ENCODE measurements around the gene NT5M.
"Not testable (repeated sequence)": the region's sequence is repeated elsewhere in the genome, so short reads cannot be mapped to it uniquely, and the experiment has no call there.

Gene NT5M

GRCh38 chr17:17303010-17303846 is at the start of gene NT5M:
NT5M (plus strand) TSS chr17:17303373; CDS start chr17:17303551, 178 bp downstream.
- peak within 1 kb of the TSS; percentile 56 for H3K4me3 ChIP-seq (ENCODE audit: low read length)
- TF ChIP-seq ZNF274 (IDR thresholded peaks at IDR 0.05; ENCODE audit: low read depth, low read length) = no peak

- no peak for TF ChIP-seq ZNF274 (IDR thresholded peaks at IDR 0.05; ENCODE audit: low read depth, low read length)
- H3K4me3 ChIP-seq (ENCODE audit: low read length) = no peak overlapping the region
These were observed 49.8 kb upstream of the NT5M start for GRCh38 chr17:17253406-17253805.

DNA sequence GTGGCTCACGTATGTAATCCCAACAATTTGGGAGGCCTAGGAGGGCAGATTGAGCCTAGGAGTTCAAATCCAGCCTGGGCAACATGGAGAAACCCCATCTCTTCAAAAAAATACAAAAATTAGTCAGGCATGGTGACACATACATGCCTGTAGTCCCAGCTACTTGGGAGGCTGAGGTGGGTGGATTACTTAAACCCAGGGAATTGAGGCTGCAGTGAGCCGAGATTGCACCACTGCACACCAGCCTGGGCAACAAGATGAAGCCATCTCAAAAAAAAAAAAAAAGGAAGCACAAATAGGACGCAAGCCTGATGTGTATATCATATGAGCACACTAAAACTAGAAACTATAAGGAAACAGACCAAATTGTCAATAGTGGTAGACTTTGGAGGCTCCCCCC is 49.1 kb upstream of the NT5M start:
- no peak overlapping the region for H3K4me3 ChIP-seq (ENCODE audit: low read length)
- no peak for TF ChIP-seq ZNF274 (IDR thresholded peaks at IDR 0.05; ENCODE audit: low read depth, low read length)

DNA sequence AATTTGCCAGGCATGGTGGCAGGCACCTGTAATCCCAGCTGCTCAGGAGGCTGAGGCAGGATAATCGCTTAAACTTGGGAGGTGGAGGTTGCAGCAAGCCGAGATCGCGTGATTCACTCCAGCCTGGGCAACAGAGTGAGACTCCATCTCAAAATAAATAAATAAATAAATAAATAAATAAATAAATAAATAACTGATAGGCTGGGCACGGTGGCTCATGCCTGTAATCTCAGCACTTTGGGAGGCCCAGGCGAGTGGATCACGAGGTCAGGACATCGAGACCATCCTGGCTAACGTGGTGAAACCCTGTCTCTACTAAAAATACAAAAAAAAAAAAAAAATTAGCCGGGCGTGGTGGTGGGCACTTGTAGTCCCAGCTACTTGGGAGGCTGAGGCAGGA is 47.5 kb upstream of the NT5M start:
- not testable (repeated sequence) for H3K4me3 ChIP-seq (ENCODE audit: low read length)

DNA sequence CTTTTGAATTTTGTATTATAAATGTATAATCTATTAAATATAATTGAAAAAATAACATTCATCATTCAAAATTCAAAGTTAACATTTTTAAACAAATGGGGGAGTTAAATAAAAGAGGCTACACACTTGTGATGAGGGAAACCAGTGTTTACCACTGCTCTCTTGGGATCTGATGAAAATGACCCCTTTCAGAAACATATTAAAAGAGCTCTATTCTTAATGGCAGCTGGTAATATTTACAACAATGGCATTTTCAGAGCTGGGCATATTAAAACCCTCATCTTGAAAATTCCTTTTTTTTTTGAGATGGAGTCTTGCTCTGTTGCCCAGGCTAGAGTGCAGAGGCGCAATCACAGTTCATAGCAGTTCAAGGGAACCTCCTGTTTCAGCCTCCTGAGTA is 46.9 kb upstream of the NT5M start:
- no peak for TF ChIP-seq ZNF274 (IDR thresholded peaks at IDR 0.05; ENCODE audit: low read depth, low read length)
- no peak overlapping the region for H3K4me3 ChIP-seq (ENCODE audit: low read length)

DNA sequence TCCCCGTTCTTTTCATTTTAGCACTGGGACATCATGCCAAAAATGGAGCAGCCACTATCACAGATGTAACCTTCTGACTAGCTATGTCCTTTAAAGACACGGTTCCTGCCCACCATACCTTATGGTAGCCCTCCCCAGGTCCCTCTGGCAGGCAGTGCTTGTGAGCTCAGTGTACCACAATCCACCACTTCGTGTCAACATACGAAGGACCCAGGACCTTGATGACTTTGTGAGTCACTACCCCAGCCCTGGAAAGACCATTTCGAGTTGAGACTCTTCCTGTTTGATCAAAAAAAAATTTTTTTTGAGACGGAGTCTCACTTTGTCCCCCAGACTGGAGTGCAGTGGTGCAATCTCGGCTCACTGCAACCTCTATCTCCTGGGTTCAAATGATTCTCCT is 45.2 kb upstream of the NT5M start:
- no peak overlapping the region for H3K4me3 ChIP-seq (ENCODE audit: low read length)
- no peak for TF ChIP-seq ZNF274 (IDR thresholded peaks at IDR 0.05; ENCODE audit: low read depth, low read length)

DNA sequence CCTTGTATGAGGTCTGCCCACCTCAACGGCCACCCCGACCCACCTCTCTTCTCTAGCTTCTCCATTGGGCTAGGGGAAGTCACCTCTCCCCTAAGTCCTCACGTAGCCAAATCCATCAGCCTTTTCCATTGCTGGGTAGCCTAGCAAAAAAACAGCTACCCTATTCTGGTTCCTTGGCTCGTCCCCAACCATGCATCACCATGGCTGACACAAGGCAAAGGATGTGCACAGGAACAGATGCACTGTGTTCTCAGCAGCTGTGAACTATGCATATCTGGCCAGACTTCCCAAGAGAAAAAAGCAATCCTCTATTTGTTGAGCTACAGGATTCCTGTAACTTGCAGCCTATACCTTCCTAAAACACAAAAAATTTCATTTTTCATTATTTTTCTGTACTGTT is 44.2 kb upstream of the NT5M start:
- TF ChIP-seq ZNF274 (IDR thresholded peaks at IDR 0.05; ENCODE audit: low read depth, low read length) = no peak
- H3K4me3 ChIP-seq (ENCODE audit: low read length) = no peak overlapping the region

DNA sequence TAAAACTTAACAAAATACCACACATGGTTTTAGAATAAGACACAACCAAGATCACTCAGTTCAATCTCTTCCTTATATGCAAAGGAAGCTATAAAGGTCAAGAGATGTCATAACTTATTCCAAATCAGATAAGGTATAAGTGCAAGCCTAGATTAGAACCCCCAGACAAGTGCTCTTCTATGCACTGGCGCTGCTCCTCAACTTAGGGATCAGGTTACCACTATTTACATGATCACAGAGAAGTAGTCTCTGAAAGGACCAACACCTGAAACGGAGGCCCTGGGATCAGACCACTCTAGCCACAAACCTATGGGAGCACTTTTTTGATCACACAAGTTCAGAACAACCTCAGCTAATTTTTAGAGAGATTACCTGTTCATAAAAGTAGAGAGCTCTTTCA is 38.7 kb upstream of the NT5M start:
- TF ChIP-seq ZNF274 (IDR thresholded peaks at IDR 0.05; ENCODE audit: low read depth, low read length) = no peak
- H3K4me3 ChIP-seq (ENCODE audit: low read length) = no peak overlapping the region

DNA sequence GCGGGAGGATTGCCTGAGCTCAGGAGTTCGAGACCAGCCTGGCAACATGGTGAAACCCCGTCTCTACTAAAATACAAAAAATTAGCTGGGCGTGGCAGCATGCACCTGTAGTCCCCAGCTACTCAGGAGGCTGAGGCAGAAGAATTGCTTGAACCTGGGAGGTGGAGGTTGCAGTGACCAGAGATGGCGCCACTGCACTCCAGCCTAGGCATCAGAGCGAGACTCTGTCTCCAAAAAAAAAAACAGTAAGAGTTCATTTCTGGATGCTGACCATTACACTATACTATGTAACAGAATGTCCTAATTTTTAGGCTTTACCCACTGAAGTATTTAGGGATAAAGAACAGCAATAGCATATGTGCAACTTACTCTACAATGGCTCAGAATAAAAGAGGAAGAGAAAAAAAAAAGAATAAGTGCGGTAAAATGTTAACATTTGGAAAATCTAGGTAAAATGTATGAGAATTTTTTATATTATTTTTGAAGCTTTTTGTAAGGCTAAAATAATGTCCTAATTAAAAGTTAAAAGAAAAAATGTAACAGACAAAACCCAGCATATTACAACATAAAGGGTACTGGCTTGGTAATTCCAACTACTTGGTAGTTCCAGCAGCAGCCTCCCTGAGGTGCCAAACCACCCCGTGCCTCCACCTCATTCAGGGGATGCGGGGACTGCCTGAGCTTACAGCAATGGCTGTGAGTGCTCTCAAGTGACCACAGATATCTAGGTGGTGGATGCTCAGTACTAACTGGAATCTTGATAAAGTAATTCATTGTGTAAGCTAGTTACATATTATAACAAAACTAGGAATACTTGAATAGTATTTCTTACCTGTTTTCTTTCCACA is 33.0 kb upstream of the NT5M start:
- no peak overlapping the region for H3K4me3 ChIP-seq (ENCODE audit: low read length)
- no peak for TF ChIP-seq ZNF274 (IDR thresholded peaks at IDR 0.05; ENCODE audit: low read depth, low read length)

- no peak overlapping the region for H3K4me3 ChIP-seq (ENCODE audit: low read length)
- no peak for TF ChIP-seq ZNF274 (IDR thresholded peaks at IDR 0.05; ENCODE audit: low read depth, low read length)
These were observed 27.2 kb upstream of the NT5M start for GRCh38 chr17:17275971-17276370.

GRCh38 chr17:17277431-17277830 is 25.7 kb upstream of the NT5M start:
- H3K4me3 ChIP-seq (ENCODE audit: low read length) = not testable (repeated sequence)

- peak overlapping the region; percentile 76; the same call in 1 of the 2 replicates for H3K4me3 ChIP-seq (ENCODE audit: low read length)
- TF ChIP-seq ZNF274 (IDR thresholded peaks at IDR 0.05; ENCODE audit: low read depth, low read length) = no peak
These were observed 23.9 kb upstream of the NT5M start for GRCh38 chr17:17279316-17279715.

DNA sequence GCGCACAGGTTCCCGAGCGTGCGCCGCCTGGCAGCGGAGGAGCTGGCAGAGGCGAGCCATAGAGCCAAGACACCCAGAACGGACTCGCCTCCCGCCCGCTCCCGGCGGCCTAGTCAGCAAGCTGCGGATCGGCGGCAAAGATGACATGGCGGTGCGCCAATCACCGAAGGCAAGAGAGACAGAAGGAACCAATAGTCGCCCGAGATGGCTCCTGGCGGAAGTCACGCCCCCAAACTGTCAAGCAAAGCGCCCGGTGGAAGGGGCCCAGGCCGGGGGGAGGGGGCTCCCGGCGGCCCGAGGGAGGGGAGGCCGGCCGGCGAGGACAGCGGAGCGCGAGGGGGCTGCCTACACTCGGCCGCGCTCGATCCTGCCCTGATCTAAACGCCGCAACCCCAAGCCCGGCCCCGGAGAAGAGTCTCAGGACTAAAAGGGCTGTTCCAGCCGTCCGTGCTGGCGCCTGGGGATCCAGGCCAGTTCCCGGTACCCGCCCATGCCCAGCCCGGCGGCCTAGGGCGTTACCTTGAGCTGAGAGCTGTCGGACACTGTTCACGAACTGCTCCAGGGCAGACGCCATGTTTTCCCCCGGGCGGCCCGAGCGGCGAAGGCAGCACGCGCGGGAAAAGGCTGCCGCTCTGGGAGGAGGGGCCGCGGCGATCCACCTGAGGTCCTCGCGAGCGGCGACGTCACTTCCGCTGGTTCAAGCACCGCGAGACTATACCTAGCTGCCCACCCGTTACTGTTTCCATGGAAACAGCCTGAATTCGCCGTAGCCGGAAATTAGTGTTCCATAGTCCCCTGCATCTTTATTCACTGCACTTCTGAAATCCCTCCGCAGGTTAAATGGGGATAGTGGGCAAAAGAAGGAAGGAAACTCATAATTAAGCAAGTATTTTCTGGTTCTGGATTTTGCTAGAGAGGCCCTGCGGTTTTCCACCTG is 22.3 kb upstream of the NT5M start, which contains the start of gene COPS3:
COPS3 (minus strand) TSS at position 634 of the 937 bp plus-strand sequence; CDS start at position 574, 60 bp downstream.
- TF ChIP-seq ZNF274 (IDR thresholded peaks at IDR 0.05; ENCODE audit: low read depth, low read length) = no peak
- peak within 1 kb of the TSS; percentile 76 for H3K4me3 ChIP-seq (ENCODE audit: low read length)

DNA sequence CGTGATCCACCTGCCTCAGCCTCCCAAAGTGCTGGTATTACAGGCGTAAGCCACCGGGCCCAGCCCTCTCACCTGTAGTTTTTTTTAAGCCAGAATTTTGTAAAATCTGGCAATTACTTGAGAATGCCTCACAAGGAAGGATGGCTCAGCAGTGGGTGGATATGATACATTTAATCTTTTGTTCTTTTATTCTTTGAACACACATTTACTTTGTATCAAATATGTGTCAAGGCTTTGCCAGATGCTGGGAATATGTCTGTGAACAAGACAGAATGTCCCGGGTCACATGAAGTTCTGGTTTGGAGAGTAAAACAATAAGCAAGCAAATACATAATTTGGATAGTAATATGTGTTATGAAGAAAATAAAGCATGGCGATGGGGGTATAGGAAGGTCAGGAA is 17.2 kb upstream of the NT5M start:
- H3K4me3 ChIP-seq (ENCODE audit: low read length) = no peak overlapping the region
- TF ChIP-seq ZNF274 (IDR thresholded peaks at IDR 0.05; ENCODE audit: low read depth, low read length) = no peak

All from GM08714 (cell line).